NCI-H748 (cell line): ENCODE data around the gene ZACN.

ENCODE experiments used
- DNase-seq: peaks from one replicate; lab custom pipeline; 2025; ENCODE audit not compliant: unreplicated experiment; lab: John Stamatoyannopoulos, UW

ZACN gene

DNA sequence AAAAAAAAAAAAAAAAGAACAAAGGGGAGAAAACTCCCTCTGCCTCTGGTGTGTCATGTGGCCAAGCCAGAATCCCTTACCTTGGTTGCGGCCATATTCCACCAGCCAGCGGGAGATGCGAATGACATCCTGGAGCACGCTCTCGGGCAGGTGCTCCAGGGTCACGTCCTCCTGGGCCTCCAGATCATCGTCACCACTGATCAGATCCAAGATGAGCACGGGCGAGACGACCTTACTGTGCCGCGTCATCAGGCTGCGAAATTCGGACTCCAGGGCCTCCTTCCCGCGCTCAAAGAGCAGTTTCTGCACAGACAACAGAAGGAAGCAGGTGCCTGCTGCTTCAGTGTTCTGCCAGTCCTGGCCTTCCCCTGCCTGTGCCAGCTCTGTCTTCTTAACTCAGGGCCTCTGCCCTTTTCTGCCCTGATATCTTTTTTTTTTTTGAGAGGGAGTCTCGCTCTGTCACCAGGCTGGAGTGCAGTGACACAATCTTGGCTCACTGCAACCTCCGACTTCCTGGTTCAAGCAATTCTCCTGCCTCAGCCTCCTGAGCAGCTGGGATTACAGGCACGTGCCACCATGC lies 18.8 kb downstream of the ZACN start:
- no peak for DNase-seq

DNA sequence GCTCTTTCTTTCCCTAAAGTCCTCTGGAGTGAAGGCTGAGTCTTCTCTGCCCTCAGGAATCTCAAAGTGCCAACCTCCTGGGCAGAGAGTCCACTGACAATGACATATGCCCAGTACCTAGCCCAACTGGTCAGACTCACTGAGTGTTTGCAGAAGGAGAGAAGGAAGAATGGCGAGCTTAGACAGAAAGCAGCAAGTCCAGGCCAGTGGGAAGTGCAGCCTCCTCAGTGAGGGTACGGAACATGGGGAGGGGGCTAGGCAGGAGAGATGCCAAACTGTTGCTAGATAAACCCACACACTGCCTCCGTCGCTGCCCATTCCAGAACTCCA lies 23.9 kb downstream of the ZACN start:
- DNase-seq = no peak

DNA sequence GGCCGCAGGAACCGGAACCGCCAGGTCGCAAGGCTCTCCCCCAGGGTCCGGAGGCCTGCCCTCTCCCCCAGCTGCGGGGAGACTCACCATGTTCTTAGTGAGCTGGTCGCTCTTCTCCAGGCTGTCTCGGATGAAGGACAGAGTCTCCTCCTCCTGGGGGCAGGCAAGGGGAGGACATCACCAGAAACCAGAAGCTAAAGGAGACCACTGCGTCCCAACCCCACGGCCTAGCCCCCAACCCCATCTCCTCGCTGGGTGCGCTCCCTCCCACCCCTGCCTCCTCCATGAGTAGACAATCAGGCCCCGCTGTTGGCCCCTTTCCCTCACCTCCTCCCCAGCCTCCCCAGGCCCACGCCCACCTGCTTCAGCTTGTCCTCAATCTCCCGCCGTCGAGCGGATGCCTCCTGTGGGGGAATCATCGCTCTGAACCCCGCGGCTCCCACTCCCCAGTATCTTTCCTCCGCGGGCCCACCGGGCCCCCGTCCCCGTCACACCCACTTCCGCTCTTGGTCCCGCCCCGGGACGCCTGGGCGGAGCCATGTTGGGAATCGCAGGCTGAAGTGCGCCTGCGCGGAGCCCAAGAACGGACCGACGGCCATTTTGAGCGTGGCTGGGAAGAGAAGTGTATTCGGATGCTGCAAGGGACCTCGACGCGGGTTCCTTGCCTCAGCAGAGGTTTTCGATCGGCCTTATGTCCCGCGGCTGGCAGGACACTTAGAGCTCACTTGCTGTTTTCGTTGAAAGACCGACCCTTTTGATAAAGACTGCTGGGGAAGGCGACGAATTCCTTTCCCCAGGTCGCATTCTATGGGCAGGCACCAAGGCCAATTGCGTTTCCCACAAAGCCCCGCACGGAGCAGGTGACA lies 24.5 kb downstream of the ZACN start, which contains the start of gene EXOC7:
Gene EXOC7, minus strand, starts transcription at position 514 of the 866 bp plus-strand sequence. Its CDS starts 95 bp downstream, at position 419.
- DNase-seq = peak; percentile 90

DNA sequence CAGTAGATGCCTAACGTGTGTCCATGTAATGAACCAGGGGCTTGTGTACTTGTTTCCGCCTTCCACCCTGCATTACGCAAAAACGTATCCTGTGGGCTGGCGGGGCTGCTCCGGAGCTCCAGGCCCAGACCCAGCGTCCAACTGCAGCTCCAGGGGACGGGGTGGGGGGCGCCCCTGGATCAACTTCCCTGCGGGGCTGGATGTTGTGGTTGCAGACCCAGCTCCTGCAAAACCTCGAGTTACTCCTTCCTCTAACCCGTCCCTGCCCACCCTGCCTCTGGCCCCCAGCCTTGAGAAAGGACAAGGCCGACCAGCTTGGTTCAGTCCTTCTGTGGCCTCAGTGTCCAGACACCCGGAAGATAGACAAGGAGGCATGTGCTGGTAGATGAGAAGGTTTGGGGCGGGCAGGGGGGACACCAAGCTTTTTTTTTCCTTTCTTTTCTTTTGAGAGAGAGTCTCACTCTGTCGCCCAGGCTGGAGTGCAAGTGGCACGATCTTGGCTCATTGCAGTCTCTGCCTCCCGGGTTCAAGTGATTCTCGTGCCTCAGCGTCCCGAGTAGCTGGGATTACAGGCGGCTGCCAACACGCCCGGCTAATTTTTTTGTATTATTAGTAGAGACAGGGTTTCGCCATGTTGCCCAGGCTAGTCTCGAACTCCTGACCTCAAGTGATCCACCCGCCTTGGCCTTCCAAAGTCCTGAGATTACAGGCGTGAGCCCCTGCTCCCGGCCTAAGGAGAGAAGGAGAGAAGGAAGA lies 25.3 kb downstream of the ZACN start:
- DNase-seq = no peak

DNA sequence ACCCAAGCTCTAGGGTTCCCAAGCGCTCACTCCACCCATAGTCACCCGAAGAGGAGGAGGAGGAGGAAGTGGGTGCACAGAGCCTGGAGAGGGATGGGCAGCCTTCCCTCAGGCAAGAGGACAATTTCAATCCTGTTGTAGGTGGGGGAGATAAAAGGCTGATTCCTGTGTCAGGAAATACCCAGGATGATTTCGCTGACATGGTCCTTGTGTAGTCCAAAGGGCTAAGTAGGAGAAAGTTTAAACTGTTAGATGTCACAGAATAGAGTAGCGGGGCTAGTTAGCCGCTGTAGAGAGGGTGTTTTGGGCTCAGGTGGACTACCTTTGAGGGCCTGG lies 25.9 kb downstream of the ZACN start:
- DNase-seq = no peak

DNA sequence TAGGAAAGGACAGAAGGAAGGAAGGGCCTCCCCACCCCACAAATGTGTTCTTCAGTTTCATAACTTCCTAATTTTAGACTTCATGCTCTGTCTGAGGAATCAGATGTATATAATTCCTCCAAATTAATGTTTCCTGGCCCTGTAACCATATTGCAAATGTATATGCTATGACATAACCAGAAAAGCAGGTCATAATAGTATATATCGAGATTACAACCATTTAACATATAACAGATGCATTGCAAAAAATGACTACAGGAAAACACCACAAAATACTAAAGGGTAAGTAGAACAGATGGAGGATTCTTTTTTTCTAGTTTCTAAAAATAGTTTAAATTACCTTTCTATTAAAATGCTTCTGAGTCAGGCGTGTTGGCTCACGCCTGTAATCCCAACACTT lies 27.7 kb downstream of the ZACN start:
- DNase-seq = no peak

DNA sequence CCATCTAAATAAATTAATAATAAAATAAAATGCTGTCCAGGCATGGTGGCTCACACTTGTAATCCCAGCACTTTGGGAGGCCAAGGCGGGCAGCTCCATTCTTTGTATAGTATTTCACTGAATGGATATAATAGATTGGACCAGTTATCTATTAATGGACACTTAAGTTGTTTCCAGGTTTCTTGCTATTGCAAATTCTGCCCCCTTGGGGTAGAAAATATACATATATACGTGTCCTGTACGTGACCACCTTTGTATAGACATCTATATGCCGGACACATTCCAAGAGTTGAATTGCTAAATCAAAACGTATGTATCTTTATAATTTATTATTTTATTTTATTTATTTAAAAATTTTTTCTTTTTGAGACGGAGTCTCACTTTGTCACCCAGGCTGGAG lies 28.5 kb downstream of the ZACN start:
- DNase-seq = peak; percentile 22

DNA sequence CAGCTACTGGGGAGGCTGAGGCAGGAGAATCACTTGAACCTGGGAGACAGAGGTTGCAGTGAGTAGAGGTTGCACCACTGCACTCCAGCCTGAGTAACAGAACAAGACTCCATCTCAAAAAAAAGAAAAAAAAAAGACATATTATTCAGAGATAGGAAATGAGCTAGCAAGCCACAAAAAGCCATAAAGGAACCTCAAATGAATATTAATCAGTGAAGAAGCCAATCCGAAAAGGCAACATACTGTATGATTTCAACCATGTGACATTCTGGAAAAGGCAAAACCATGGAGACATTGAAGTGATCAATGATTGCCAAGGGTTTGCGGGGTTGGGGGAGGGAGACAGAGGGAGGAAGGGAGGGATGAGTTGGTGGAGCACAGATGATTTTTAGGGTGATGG lies 33.0 kb downstream of the ZACN start:
- DNase-seq = no peak

DNA sequence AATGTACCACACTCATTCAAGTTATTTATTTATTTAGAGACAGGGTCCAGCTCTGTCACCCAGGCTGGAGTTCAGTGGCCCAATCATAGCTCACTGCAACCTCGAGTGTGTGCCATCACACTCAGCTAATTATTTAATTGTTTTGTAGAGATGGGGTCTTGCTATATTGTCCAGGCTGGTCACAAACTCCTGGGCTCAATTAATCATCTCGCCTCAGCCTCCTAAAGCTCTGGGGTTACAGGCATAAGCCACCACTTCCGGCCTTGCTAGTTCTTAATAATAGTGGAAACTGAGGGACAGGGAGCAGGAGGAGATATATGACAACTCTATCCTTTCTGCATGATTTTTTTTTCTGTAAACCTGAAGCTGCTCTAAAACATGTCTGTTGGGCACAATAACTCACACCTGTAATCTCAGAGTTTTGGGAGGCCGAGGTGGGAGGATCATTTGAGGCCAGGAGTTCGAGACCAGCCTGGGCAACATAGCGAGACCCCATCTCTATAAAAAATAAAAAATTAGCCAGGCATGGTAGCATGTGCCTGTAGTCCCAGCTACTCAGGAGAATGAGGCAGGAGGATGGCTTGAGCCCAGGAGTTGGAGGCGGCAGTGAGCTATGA lies 36.3 kb downstream of the ZACN start:
- DNase-seq = no peak

DNA sequence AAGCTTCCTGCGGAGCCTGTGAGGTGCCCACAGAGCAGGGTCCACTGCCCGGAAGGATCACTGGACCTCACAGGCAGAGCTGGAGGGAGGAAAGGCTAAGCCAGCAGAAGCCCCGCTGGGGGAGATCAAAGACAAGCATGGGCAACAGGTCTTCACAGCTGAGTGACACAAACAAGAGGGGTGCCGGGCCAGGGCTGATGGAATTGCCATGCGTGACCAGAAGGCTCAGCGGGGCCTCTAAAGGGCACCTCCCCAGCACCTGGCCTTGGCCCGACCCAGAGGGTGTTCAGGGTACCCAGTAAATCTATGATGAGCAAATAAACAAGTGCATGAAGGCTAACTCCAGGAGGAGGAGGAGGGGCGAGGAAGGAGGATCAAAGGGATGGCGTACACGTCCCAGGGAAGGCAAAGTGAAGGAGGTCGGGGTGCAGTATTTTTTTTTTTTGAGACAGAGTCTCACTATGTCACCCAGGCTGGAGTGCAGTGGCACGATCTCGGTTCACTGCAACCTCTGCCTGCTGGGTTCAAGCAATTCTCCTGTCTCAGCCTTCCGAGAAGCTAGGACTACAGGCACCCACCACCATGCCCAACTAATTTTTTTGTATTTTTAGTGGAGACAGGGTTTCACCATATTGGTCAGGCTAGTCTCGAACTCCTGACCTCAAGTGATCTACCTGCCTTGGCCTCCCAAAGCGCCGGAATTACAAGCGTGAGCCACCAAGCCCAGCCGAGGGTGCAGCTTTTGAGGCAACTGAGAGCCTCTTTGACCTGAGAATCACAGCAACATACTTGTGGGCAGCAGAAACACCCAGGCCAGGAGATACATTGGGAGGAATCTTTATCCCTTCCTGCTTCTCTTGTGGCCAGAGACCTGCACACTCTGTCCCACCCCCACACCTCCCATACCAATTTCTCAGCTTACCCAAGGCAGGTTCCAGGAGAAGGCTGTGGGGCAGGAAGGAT lies 40.7 kb downstream of the ZACN start:
- DNase-seq = no peak

DNA sequence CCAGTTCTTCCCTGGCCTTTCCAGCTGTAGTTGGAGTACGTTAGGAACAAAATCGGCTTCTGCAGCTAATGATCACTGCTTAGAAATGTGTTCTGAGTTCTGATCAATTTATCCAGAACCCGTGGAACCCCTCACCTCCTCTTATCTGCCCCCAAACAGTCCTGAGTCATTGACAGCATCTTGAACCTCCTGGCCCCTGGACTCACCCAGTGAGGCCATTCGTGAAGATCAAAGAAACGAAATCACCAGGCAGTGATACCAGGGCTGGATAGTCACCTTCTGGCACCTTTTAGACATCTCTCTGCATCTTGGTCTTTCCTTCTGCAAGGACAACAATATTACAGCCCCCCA lies 41.7 kb downstream of the ZACN start:
- no peak for DNase-seq

DNA sequence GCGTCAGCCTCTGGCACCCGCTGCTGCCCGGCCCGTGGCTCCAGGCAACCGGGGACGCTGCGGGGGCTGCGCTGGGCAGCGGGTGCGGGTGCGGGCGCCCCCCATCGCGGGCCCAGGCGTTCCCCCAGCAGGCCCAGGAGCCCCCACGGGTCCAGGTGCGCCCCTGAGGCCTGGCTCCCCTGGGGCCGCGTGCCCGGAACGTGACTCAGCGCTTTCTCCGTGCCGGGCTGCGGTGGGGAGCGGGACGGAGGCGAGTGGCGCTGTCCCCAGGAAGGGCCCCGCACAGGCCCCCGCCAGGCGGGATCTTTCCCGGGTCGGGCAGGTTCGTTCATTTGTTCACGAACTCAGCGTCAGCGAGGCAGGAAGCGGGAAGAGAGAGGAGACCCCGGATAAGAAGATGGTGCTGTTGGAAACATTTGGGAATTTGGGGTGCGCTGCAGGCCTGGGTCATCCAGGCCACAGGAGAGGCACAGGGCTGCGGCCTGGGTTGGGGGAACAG lies 43.0 kb downstream of the ZACN start:
- no peak for DNase-seq

DNA sequence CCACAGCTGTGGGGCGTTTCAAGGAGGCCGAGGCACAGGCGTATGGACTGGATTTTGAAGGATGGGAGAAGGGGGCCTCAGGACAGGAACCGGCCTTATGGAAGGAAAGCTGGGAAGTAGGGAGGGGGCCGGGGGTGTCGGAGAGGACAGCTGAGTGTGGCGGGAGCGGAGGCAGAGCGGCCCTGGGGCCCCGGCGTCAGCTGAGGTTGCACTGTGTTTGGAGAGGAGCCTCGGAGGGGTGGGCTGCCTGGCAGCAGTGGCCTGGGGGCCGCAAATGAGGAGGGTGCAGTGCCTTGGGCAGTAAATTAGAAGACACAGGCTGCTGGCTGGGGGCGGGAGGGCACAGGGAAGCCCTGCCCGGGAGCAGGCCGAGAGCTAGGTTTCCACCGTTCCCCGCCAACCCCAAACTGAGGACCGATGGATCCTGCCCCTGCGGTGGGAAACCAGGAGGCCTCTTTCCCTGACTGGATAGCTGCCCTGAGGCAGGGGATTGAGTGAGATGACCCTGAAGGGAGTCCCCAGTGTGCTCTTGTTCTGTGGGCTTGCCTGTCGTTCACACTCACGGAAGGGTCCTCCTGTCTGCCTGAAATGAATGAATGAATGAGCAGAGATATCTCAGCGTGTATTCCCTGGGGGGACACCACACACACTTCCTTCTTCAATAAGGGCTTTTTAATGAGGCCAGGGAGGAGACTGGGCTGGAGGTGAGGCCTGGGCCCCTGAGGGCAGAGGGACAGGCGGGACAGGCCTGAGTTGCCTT lies 43.6 kb downstream of the ZACN start:
- no peak for DNase-seq

DNA sequence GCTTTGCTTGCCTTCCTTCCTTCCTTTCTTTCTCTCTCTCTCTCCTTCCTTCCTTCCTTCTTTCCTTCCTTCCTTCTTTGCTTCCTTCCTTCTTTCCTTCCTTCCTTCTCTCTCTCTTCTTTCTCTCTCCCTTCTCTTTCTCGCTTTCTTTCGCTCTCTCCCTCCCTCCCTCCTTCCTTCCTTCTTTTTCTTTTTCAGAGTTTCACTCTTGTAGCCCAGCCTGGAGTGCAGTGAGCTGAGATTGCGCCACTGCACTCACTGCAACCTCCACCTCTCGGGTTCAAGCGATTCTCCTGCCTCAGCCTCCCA lies 44.2 kb downstream of the ZACN start:
- DNase-seq = no peak

DNA sequence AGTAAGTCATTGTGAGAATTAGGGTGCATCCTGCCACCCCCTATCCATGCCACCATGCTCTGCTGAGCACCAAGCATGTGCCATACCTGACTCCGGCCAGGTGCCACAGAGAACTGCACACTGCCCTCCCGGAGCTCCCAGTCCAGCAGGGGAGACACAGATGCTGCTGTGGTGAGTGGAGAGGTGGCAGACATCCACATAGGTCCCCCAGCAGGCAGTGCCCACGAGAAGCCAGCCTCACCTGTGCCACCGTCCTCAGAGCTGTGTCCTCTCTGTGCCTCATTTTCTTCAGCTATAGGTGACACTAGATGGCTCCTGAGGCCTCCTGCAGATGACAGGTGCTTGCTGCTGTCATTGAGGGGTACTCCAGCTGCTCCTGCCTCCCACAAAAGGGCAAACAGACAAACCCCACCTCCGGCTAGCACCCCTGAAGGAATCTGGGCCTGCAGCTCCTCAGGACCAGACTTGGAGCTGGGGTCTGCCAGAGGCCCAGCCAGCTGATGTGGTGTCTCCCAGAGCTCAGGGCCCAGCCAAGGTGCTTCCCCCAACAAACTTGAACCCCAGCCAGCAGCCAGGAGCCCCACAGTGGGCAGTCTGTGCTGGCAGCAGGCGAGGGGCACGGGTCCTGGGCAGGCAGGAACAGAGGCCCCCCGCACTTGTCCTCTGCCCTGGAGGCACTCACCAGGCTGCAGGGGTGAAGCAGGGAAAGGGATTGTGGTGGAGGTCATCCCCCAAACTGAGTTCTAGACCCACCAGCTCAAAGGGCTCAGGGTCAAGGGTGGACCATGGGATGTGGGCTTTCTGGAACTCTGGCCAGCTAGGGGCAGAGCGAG lies 45.0 kb downstream of the ZACN start:
- no peak for DNase-seq

DNA sequence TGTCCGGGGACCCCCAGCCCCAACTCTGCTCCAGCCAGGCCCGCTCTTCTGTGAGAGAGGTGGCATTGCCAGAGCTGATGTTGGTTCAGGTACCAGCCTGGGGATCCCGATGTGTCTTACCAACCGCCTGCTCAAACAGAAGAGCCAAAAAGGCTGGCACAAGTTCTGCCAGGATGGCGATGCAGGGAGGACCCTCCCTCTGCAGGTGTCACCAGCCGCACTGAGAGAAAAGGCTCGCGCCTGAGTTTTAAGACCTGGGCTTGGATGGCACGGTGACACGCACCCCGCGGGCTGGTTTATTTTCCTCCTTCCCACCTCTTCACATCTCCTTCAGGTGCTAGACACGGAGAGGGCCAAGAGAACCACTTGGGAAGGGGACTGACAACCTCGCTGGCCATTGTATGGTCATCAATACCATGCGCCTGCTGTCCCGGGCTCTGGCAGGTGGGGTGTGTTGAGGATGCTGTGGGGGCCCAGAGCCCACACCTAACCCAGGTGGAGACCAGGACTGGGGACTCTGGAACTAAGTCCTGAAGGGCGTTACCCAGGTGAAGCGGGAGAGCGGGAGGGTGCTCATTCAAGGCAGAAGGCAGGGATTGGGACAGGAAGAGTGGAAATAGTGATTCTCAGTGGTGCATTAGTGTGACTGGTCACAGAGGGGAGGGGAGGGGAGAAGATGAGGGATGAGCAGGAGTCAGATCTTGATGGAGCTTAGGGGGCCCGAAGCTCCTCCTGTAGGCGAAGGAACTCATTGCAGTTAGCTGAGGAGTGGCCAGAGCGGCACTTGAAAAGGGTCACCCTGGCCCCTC lies 45.8 kb downstream of the ZACN start:
- no peak for DNase-seq

DNA sequence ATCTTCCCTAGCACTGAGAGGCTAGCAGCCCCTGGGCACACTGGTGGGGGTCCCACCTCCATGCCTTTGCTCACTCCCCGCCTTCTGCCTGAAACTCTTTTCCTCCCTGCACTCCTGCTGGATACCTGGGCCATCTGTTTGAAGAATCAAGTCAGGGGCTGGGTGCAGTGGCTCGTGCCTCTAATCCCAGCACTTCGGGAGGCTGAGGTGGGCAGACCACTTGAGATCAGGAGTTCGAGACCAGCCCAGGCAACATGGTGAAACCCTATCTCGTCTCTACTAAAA lies 46.4 kb downstream of the ZACN start:
- DNase-seq = no peak

DNA sequence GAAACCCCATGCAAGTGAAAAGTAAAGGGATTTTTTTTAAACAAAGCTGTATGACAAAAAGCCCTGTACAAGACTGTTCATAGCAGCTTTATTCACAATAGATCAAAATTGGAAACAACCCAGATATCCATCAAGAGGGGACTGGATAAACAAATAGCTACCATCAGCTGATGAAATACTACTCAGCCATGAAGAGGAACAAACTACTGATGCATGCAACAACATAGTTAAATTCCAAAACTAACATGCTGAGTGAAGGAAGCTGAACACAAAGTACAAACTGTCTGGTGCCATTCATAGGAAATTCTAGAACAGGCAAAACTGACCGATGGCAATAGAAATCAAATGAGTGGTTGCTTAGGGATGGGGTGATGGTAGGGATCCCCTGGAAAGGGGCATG lies 46.9 kb downstream of the ZACN start:
- no peak for DNase-seq

DNA sequence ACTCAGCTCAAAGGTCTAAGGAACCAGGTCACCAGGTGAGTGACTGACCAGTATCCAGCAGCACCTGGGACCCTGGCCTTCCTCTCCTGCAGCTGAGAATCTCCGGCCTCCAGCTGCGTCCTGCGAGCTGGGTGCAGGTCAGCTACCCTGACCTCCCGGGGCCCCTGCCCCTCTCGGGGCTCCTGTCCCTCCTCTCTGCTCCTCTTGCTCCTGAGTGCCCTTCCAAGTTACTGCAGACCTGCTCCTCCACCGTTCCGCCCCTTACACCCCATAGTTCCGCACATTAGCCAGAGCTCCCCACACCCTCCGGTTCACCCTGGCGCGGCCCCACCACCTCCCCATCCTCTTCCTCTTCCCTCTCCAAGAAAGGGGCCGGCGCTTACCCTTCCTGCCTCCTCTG lies 51.5 kb downstream of the ZACN start:
- DNase-seq = no peak
